HEK293T (cell line): Measurements from ENCODE around the gene CTNNA3.

Source experiments
- BHLHE40 ChIP-seq: fragments of 450-650 bp; IDR thresholded peaks from 2 replicates; pipeline ENCODE4 v1.6.1; 2016; ENCODE audit warnings: mild to moderate bottlenecking, moderate library complexity, borderline replicate concordance
- ELF4 ChIP-seq: fragments of 450-650 bp; IDR thresholded peaks from 2 replicates; pipeline ENCODE4 v1.6.1; 2017; ENCODE audit warnings: antibody characterized with exemption
- FOXM1 ChIP-seq: fragments of 450-650 bp; IDR thresholded peaks from 2 replicates; pipeline ENCODE4 v1.6.1; 2017; ENCODE audit warnings: mild to moderate bottlenecking, borderline replicate concordance
- L3MBTL2 ChIP-seq: fragments of 450-650 bp; conservative IDR thresholded peaks from 2 replicates; pipeline ENCODE4 v1.6.1; 2016; ENCODE audit warnings: mild to moderate bottlenecking
- NFRKB ChIP-seq: fragments of 450-650 bp; IDR thresholded peaks from 2 replicates; pipeline ENCODE4 v1.6.1; 2016; ENCODE audit warnings: mild to moderate bottlenecking, moderate library complexity
- SP1 ChIP-seq: fragments of 450-650 bp; IDR thresholded peaks from 2 replicates; pipeline ENCODE4 v1.6.1; 2017
- TARDBP ChIP-seq: fragments of 450-650 bp; IDR thresholded peaks from 2 replicates; pipeline ENCODE4 v1.6.1; 2016
- TF ChIP-seq, protein P1 (sequence below): fragments of 450-650 bp; IDR thresholded peaks from 2 replicates; pipeline ENCODE4 v1.6.1; 2016

DNA sequence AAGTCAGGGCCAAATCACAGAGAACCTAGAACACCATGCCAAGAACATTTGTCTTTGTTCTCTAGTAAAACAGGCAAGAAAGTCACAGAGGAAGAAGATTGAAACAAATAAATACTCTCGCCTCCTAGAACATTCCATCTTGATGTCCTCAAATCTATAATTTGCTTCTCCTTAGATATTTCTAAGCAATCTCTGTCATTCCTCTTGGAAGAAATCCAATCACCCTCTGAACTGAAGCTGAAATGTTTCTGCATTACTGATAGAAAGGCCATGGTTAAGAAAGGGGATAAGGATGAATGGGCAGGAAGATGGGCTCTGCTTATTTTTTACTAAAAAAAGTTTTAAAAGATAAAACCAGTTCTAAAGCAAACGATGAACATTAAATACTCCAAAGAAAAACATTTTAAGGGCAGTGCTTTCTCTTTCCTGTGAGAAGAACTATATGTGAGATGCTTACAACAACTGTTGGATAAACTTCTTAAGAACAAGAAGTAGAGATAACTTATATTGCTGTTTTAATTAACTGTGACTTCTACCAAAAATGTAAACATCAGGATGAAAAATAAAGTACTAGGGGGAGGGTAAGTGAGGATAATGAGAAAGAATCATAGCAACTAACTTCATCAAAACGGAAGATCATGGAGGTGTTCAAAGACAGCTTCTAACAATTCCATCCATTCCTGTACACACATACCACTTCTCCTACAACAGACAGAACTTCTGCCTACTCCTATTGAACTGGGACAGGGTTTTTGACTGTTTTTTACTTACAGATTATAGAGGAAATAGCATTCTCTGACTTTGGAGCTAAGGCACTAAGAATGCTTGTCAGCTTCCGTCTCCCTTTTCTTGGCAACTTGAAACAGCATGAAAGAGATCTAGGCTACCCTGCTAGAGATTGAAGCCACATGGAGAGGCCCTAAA, 923.2 kb downstream of the CTNNA3 start:
- TF ChIP-seq SP1 = no peak
- no peak for TF ChIP-seq NFRKB
- no peak for TF ChIP-seq BHLHE40
- no peak for TF ChIP-seq L3MBTL2
- TF ChIP-seq, protein P1, sequence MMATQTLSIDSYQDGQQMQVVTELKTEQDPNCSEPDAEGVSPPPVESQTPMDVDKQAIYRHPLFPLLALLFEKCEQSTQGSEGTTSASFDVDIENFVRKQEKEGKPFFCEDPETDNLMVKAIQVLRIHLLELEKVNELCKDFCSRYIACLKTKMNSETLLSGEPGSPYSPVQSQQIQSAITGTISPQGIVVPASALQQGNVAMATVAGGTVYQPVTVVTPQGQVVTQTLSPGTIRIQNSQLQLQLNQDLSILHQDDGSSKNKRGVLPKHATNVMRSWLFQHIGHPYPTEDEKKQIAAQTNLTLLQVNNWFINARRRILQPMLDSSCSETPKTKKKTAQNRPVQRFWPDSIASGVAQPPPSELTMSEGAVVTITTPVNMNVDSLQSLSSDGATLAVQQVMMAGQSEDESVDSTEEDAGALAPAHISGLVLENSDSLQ = no peak
- no peak for TF ChIP-seq FOXM1
- TF ChIP-seq ELF4 = no peak
- no peak for TF ChIP-seq TARDBP
